B cell (primary cell): Measurements from ENCODE around the gene TIAM2.

Experiments used
- EZH2 ChIP-seq: IDR thresholded peaks from 2 replicates; pipeline ENCODE4 v1.6.1; 2012; ENCODE audit warnings: borderline replicate concordance, low read depth, mild to moderate bottlenecking, moderate library complexity, low read length; ENCODE audit not compliant: insufficient read depth, poor library complexity, severe bottlenecking
- TF ChIP-seq, protein P1 (sequence below): fragments of 200-600 bp; IDR thresholded peaks from one replicate; pipeline ENCODE4 v1.8.0; 2022; ENCODE audit warnings: antibody characterized with exemption, mild to moderate bottlenecking

DNA sequence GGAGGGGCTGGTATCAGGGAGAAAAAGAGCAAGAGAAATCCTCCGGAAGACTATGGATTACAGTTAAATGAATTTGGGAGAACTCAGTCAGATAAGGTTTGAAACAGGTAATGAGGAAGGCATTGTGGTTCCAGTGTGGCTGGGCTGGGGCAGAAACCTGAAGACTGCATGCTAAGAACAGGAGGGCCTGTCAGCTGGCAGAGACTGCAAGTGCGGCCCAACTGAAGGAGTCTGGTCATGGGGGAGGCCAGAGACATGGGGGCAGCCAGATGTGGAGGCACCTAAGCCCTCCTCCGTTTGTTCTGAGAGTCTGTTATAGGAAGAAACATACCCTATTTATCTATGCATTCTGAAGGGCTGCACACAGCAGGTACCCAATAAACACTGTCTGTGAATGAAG is 302.6 kb downstream of the TIAM2 start:
- TF ChIP-seq, protein P1, sequence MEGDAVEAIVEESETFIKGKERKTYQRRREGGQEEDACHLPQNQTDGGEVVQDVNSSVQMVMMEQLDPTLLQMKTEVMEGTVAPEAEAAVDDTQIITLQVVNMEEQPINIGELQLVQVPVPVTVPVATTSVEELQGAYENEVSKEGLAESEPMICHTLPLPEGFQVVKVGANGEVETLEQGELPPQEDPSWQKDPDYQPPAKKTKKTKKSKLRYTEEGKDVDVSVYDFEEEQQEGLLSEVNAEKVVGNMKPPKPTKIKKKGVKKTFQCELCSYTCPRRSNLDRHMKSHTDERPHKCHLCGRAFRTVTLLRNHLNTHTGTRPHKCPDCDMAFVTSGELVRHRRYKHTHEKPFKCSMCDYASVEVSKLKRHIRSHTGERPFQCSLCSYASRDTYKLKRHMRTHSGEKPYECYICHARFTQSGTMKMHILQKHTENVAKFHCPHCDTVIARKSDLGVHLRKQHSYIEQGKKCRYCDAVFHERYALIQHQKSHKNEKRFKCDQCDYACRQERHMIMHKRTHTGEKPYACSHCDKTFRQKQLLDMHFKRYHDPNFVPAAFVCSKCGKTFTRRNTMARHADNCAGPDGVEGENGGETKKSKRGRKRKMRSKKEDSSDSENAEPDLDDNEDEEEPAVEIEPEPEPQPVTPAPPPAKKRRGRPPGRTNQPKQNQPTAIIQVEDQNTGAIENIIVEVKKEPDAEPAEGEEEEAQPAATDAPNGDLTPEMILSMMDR, result no peak
- TF ChIP-seq EZH2, result no peak
